Measurements from ENCODE around the gene FUNDC2.

The FUNDC2 gene

GRCh38 chrX:154987940-154988339 lies 38.7 kb upstream of the FUNDC2 start:
- in situ Hi-C loops (cut with HindIII; ENCODE audit: low pct_ligation_motif_present, low sequenced_read_pairs): no loop called here
- H3K4me3 ChIP-seq (ENCODE audit: low read depth, low read length): no peak overlapping the region
- H3K27me3 ChIP-seq (replicated peaks): no peaks in the 10 kb centered on the region
- DNase-seq: no peak
- H3K36me3 ChIP-seq (replicated peaks): no peaks in the 10 kb centered on the region
- TF ChIP-seq CTCF (IDR thresholded peaks at IDR 0.05; ENCODE audit: low read depth, low read length, missing control alignments): no peak
- no peak overlapping the region for H3K27ac ChIP-seq

- Histone ChIP-seq H3K4me3 (ENCODE audit: low read depth, low read length) (no peak overlapping the region), H3K27ac (no peak overlapping the region), H3K36me3 (replicated peaks) (no peaks in the 10 kb centered on the region), H3K27me3 (replicated peaks) (no peaks in the 10 kb centered on the region)
- DNase-seq: no peak
- in situ Hi-C loops (cut with HindIII; ENCODE audit: low pct_ligation_motif_present, low sequenced_read_pairs): no loop called here
- TF ChIP-seq CTCF (IDR thresholded peaks at IDR 0.05; ENCODE audit: low read depth, low read length, missing control alignments): no peak
These were observed 37.9 kb upstream of the FUNDC2 start for GRCh38 chrX:154988719-154989118.

DNA sequence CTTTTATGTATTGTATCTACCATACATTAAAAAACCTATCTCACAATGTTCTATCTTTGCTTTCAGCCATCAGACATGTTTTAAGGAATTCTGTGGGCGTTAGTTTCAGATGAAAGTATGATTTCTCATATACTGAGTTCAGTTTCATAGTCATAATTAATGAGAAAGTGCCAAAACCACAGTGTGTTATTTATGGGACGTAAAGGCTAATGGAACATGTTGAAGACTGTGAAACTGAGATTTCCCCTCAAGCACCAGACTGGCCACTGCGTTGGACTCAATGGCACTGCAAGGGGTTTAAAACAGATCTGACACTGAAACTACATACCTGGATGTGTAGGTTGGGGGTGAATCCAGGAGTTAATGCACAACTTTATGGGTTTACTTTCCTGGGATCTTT lies 36.1 kb upstream of the FUNDC2 start:
- no peaks in the 10 kb centered on the region for H3K27me3 ChIP-seq (replicated peaks)
- no peak overlapping the region for H3K27ac ChIP-seq
- no peak for DNase-seq
- no peak overlapping the region for H3K4me3 ChIP-seq (ENCODE audit: low read depth, low read length)
- TF ChIP-seq CTCF (IDR thresholded peaks at IDR 0.05; ENCODE audit: low read depth, low read length, missing control alignments): no peak
- in situ Hi-C loops (cut with HindIII; ENCODE audit: low pct_ligation_motif_present, low sequenced_read_pairs): no loop called here
- no peaks in the 10 kb centered on the region for H3K36me3 ChIP-seq (replicated peaks)

GRCh38 chrX:154991039-154991438 lies 35.6 kb upstream of the FUNDC2 start:
- no peak for DNase-seq
- TF ChIP-seq CTCF (IDR thresholded peaks at IDR 0.05; ENCODE audit: low read depth, low read length, missing control alignments): no peak
- Histone ChIP-seq H3K27me3 (replicated peaks) (no peaks in the 10 kb centered on the region), H3K36me3 (replicated peaks) (no peaks in the 10 kb centered on the region), H3K27ac (no peak overlapping the region), H3K4me3 (ENCODE audit: low read depth, low read length) (no peak overlapping the region)
- in situ Hi-C loops (cut with HindIII; ENCODE audit: low pct_ligation_motif_present, low sequenced_read_pairs): no loop called here

DNA sequence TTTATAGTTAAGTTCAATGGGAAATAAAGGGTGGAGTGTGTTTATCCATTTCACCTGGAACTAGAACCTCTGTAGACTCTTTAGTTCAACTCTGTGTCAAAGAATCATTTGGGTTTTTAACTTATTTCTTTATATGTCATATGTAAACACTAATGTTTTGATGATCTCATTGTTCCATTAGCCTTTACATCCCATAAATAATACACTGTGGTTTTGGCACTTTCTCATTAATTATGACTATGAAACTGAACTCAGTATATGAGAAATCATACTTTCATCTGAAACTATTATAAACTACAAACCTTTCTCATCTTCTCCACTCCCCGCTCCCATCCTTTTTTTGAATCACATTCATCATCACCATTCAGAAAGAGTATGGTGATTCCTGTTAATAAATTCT lies 35.2 kb upstream of the FUNDC2 start:
- in situ Hi-C loops (cut with HindIII; ENCODE audit: low pct_ligation_motif_present, low sequenced_read_pairs): no loop called here
- Histone ChIP-seq H3K27ac (no peak overlapping the region), H3K4me3 (ENCODE audit: low read depth, low read length) (no peak overlapping the region), H3K36me3 (replicated peaks) (no peaks in the 10 kb centered on the region), H3K27me3 (replicated peaks) (no peaks in the 10 kb centered on the region)
- DNase-seq: no peak
- no peak for TF ChIP-seq CTCF (IDR thresholded peaks at IDR 0.05; ENCODE audit: low read depth, low read length, missing control alignments)

GRCh38 chrX:154998204-154998880 lies 28.3 kb upstream of the FUNDC2 start:
- no peak for TF ChIP-seq CTCF (IDR thresholded peaks at IDR 0.05; ENCODE audit: low read depth, low read length, missing control alignments)
- no peak for DNase-seq
- Histone ChIP-seq H3K27me3 (replicated peaks) (no peaks in the 10 kb centered on the region), H3K27ac (no peak overlapping the region), H3K36me3 (replicated peaks) (no peaks in the 10 kb centered on the region), H3K4me3 (ENCODE audit: low read depth, low read length) (no peak overlapping the region)
- in situ Hi-C loops (cut with HindIII; ENCODE audit: low pct_ligation_motif_present, low sequenced_read_pairs): no loop called here

All from brain microvascular endothelial cell (primary cell).